ENCODE results near the gene AFDN.

Gene AFDN

DNA sequence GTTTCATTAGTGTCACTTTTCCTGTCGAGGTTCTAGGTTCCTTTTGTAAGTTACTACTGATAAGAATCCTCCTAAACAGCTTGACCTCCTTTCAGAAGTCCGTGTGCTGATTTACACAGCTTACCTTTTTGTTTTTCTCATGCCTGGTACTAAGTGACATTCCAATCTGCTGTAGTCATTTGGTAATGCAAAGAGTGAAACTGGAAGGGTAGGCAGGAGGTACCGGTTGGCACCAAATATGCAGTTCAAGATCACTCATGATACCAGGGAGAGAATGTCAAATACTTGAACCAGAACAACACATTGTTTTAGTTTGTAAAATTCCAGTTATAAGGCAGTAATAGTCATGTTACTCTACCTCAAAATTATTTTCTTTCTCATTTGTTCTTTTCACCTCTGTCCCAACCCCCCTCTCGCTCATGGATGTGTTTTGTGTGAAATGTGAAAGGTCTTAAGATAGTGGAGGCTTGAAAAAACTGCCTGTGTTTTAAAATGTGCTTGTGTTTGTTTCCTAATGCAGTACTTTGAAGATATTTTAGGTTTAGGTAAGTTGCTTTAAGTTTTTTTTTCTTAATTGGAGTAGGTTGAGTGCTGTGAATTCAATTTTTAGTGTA lies 23.2 kb downstream of the AFDN start:
- no peak overlapping the region for H3K4me3 ChIP-seq (ENCODE audit: low read length)
- no peak for DNase-seq (ENCODE audit: low read depth)

DNA sequence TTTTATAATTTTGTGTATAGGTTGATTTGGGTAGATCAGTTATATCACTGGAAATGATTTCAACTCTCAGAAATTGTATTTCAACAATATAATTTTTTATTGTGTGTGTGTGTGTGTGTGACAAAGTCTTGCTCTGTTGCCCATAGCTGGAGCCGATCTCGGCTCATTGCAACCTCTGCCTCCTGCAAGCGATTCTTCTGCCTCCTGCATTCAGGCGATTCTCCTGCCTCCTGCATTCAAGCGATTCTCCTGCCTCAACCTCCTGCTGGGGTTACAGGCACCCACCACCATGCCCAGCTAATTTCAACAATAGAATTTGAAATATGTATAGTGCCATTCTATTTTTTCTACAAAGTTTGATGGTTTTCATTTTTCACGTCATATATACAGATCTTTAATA lies 24.1 kb downstream of the AFDN start:
- no peak for DNase-seq (ENCODE audit: low read depth)
- H3K4me3 ChIP-seq (ENCODE audit: low read length) = no peak overlapping the region
- TF ChIP-seq, protein P1, sequence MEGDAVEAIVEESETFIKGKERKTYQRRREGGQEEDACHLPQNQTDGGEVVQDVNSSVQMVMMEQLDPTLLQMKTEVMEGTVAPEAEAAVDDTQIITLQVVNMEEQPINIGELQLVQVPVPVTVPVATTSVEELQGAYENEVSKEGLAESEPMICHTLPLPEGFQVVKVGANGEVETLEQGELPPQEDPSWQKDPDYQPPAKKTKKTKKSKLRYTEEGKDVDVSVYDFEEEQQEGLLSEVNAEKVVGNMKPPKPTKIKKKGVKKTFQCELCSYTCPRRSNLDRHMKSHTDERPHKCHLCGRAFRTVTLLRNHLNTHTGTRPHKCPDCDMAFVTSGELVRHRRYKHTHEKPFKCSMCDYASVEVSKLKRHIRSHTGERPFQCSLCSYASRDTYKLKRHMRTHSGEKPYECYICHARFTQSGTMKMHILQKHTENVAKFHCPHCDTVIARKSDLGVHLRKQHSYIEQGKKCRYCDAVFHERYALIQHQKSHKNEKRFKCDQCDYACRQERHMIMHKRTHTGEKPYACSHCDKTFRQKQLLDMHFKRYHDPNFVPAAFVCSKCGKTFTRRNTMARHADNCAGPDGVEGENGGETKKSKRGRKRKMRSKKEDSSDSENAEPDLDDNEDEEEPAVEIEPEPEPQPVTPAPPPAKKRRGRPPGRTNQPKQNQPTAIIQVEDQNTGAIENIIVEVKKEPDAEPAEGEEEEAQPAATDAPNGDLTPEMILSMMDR (conservative IDR thresholded peaks at IDR 0.05; ENCODE audit: low read length) = no peak

More for the DNA sequence above, 23.2 kb downstream of the AFDN start:
- TF ChIP-seq, protein P1 (conservative IDR thresholded peaks at IDR 0.05; ENCODE audit: low read length) = no peak

- DNase-seq (ENCODE audit: low read depth) = no peak
- TF ChIP-seq, protein P1 (conservative IDR thresholded peaks at IDR 0.05; ENCODE audit: low read length) = no peak
- no peak overlapping the region for H3K4me3 ChIP-seq (ENCODE audit: low read length)
These were observed 24.8 kb downstream of the AFDN start for GRCh38 chr6:167851370-167851952.

DNA sequence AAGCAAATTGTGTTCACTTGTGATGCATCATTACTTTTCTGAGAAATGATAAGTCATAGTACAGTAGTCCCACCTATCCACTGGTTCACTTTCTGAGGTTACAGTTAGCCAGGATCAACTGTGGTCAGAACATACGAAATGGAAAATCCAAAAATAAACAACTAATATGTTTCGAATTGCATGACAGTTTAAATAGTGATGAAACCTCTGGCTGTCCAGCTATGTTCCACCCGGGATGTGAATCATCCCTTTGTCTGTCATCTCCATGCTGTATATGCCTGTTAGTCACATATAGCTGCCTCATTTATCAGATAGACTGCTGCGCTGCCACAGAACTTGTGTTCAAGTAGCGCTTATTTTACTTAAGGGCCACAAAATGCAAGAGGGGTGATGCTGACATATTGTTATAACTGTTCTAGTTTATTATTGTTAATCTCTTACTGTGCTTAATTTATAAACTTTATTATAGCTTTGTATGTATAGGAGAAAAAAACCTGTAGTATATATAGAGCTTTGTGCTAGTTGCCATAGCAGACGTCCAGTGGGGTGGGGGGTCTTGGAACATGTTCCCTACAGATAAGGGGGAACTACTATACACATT lies 29.2 kb downstream of the AFDN start:
- peak; percentile 86 for DNase-seq (ENCODE audit: low read depth)
- H3K4me3 ChIP-seq (ENCODE audit: low read length) = no peak overlapping the region
- TF ChIP-seq, protein P1 (conservative IDR thresholded peaks at IDR 0.05; ENCODE audit: low read length) = no peak

GRCh38 chr6:167856474-167856873 lies 29.8 kb downstream of the AFDN start:
- no peak for DNase-seq (ENCODE audit: low read depth)
- H3K4me3 ChIP-seq (ENCODE audit: low read length) = no peak overlapping the region
- TF ChIP-seq, protein P1 (conservative IDR thresholded peaks at IDR 0.05; ENCODE audit: low read length) = no peak

- no peak overlapping the region for H3K4me3 ChIP-seq (ENCODE audit: low read length)
- TF ChIP-seq, protein P1 (conservative IDR thresholded peaks at IDR 0.05; ENCODE audit: low read length) = no peak
- DNase-seq (ENCODE audit: low read depth) = no peak
These were observed 30.4 kb downstream of the AFDN start for GRCh38 chr6:167856999-167857660.

All from AG10803 (cell line).